GM19035 (cell line): Measurements from ENCODE around the gene SCAMP4.

Experiments used
- ATAC-seq: cut with Tn5 transposase; IDR thresholded peaks from one replicate; pipeline ENCODE4 v1.9.1; 2021; ENCODE audit not compliant: unreplicated experiment

SCAMP4 gene, protein sequence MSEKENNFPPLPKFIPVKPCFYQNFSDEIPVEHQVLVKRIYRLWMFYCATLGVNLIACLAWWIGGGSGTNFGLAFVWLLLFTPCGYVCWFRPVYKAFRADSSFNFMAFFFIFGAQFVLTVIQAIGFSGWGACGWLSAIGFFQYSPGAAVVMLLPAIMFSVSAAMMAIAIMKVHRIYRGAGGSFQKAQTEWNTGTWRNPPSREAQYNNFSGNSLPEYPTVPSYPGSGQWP

DNA sequence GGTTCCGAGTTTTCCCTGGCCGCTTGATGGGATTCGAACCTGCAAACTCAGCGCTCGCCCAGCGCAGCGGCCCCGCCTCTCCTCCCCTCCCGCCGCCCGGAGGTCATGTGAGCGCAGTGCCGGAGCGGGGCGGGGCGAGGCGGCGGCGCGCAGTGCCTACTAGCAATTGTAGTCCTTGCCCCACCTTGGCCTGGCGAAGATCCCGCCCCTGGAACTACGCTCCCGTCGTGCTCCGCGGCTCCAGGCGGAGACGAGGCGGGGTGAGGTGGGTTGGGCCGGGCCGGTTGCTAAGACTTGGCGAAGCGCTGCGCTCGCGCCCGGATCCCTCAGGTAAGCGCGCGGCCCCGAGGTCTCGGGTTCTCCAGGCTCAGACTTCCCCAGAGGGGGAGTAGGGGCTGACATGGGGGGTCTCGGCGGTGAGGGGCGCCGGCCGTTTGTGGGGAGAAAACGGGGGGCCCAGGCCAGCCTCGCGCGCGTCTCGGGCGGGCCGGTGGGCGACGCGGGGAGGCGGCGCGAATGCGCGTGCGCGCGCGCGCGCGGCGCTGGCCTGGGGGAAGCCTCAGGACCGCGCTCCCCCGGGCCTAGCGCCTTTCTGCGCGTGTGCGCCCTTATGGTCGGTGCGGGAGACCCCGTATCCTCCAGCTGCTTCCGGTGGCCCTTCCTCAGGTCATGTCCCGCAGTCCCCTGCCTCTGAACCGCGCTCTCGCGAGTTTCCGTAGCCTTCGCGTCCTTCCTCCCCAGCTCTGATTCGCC is at the start of gene SCAMP4, which contains the start of gene ADAT3:
TSS of gene SCAMP4 (plus strand) at position 290 of the 753 bp plus-strand sequence. CDS start 9,621 bp downstream, outside the sequence.
TSS of gene ADAT3 (plus strand) at position 290 of the 753 bp plus-strand sequence. CDS start 6,649 bp downstream, outside the sequence.
- ATAC-seq = peak; percentile 90

DNA sequence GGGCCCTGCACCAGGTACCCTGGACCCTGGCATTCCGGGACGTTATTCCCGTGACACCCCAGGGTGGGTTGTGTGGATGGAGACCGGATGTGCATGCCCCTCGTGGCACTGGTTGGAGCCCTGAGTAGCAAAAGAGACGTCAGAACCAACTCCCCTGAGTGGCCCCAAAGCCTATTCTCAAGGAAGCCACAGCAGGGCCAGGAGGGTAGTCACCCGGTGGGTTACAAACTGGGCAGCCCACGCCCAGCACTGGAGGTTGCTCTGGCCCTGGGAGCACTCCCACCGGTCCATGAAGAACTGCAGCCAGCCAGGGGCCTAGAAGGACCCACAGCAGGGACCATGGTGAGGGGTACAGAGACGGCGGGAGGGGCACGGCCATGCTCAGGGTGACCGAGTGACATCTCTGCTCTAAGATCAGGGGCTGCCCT is 49.4 kb upstream of the SCAMP4 start:
- ATAC-seq = peak; percentile 4

DNA sequence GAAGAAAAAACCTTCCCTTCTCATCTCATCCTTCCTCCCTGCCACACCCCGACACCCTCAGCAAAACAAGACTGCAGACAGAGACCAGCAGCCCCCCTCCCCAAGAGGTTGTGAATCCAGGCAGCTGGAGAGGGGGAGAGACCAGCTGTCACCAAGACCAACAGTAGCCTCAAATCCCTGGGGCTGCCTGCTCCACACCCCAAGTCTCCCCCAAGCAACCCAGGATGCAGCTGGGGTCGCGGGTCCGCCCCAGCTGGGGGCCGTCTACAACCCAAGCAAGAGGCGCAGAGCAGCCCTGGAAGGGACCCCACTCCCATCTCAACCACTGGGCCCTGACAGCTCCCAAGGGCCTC is 48.9 kb upstream of the SCAMP4 start:
- no peak for ATAC-seq

DNA sequence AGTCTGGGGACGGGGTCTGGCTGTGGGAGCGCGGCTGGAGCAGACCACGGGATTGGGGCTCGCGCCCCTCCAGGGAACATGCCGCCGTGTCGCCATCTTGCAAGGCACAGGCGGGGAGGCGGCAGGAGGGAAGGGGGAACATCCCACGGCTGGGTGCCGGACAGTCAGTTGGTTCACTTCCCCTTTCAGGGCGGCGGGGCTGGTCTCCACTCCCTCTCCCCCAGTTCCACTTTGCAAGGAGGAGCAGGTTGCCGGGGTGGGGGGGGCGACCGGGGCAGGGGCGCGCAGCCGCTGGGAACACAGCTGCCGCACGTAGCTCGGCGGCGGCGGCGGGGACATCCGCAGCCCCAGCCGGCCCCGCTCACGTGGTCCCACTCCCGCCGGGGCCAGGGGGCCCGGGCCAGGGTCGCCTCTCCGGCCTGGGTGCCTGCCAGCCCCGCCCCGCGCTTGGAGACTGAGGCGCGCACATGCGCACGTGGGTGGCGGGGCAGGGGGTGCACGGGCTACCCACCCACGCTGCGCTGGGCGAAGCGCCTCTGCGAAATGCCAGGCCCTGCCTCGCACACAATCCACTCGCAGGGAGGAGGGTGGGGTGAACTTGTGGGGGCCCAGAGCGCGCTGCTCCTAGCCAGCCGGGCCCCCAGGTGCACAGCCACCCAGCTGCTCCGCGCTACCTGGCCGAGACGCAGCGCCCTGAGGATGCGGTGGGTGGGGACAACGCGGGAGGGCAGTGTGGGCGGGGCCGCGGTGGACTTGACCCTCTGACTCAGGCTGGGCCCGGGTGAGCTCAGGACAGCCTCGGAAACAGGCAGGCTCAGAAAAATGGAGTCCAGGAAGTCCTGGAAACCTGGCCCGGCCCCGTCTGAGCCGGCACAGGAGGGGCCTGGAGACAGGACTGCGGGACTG is 48.2 kb upstream of the SCAMP4 start:
- no peak for ATAC-seq

DNA sequence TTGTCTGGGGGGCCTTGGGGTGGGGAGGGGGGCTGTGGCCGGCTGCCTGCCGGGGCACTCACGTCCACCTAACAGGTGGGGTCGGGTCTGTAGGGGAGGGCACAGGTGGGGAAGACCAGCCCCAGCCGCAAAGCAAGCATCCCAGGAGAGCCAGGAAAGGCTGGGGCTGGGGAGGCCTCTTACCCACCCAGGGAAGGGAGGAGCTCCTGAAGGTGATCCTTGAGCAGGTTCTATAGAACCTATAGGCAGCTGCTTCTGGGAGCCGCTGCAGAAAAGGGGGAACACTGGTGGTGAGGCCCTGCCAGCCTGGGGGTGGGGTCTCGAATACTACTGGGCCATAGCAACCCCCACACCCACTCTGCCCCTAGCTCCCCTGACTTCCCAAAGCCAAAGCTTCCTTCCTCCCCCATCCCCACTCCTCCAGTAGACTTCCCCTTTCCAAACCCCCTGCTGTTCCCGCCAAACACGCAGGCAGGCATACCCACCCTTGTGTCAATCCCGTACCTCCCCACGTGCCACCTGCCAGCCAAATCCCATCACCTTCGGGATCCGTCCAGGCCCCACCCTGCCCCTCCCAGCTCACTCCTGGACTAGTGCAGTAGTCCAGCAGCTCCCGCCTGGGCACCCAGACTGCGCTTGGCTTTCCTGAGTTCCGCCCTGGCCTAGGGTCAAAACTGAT is 47.4 kb upstream of the SCAMP4 start:
- ATAC-seq = no peak

DNA sequence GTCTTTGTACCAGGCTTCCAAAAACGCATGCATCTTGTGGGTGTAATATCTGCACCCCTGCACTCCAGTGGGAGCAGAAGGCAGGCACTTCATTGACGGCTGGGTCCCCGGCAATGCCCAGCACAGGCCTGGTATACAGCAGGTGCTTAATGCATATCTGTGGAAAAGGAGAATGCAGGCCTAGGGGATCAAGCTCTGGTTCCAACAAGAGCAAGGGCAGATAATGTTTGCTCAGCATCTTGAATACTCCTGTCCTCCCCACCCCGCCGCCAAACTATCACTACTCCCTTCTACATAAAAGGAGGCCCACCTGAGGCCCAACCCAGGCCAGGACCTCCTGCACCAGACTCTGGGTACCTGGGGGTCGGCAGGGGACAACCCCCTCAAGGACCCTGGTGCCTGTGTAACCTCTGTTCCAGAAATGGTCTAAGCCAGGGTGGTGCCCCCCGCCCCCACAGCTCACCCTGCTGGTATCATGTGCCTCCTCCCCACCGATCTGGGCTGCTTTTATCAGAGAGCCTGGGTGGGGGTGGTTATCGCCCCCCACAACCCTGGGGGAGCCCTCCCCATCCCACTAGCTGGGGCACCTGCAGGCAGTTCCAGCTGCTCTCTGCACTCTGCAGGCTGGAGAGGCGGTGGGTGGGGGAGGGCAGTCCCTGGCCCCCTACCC is 46.7 kb upstream of the SCAMP4 start:
- ATAC-seq = no peak

DNA sequence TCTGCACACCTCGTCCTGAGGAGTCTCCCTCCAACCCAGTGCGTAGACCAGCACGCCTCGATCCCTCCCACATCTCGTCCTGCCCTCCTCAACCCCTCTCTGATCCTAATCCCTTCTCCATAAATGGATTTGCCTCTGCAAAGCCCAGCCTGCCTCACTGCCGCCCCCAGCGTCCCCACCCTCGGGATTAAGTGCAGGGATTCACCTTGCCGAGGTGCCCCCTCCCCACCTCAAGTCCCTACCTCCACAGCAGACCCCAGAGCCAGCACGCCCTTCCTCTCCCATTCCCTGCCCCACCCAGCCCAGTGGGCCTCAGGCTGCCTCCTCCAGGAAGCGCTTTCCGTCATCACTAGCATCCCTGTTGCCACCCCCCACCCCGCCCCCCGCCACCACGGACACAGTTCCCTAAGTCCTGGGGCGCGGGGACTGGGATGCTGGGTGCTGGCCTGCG is 45.8 kb upstream of the SCAMP4 start:
- ATAC-seq = no peak

DNA sequence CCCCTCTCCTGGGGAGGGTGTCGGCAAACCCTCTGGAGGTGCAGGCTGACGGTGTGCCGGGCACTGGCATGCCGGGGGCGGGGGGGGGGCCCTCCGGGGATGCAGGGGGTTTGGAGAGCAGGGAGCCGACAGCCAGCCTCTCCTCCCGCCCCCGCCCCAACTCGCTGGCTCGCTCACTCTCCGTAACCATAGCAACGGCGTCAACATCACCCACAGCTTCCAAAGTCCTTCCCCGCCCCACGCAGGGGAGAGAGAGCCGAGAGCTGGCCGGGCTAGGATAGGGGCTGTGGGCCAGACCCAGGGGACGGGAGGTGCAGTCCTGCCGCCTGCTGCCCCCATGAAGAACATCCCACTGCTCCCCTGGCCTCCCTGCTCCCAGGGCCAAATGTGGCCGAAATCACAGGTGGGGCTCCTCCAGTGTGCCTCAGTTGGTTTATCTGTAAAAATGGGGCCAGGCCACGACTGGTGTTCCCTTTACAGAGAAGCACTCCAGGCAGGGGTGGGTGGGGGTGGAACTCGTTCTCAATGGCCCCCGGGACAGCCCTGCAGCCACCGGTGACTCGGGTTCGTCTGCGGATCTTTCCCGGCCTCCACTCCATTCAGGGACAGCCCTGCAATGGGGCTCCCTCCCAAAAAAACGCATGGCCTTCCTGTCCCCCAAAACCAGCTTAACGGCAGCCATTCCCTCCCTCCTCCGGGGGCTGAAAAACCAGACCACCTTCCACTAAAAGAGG is 45.0 kb upstream of the SCAMP4 start:
- ATAC-seq = no peak

DNA sequence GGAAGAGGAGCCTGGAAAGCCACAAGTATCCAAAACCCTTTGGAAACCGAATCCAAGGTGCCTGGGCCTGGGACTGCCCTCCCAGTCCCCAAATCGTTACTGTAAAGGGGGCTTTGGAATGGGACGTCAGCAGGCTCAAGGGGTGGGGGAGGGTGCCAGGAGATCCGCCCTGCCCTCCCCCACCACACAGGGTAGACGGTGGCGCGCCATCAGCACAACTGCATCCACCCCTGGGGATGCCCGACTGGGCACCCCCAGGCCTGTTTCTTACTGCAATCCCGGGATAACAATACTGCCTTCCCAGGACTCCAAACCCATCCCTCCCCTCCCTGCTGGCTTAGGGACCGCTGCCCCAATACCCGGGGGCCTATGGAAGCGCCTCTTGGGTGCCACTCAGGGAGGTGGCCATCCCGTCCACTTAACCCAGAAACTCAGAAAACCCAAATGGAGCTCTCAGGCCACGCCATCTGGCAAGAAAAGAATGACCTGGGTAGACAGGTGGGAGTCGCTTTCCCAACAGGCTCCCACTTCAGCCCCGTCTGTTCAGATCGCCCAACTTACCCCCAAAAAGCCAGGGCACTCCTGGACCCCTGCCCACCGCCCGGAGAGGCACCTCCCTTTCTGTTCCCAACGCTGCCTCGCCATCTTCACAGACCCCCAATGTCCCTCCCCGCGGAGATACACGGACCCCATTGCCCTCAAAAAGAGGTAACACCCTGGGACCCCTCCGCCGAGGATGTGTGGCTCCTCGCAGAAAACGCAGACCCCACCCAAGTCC is 44.2 kb upstream of the SCAMP4 start:
- no peak for ATAC-seq

DNA sequence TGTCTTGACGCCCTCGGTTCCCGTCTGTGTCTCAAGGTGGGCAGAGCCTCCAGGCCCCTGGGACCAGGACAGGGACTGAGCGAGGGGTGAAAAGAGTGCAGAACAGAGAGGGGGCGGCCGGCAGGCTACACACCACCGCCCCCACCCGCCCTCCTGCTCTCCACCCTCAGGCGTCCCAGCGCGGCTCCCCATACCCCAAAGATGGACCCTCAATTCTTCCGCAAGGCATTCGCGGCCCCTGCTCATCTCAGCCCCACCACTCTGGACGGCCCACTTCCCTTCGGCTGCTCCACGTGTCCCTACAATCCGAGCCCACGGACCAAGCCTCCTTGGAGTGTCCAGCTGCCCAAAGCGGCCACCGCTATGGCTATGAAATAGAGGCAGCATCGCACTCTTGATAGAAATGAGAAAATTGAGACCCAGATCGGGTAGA is 43.6 kb upstream of the SCAMP4 start:
- ATAC-seq = no peak

DNA sequence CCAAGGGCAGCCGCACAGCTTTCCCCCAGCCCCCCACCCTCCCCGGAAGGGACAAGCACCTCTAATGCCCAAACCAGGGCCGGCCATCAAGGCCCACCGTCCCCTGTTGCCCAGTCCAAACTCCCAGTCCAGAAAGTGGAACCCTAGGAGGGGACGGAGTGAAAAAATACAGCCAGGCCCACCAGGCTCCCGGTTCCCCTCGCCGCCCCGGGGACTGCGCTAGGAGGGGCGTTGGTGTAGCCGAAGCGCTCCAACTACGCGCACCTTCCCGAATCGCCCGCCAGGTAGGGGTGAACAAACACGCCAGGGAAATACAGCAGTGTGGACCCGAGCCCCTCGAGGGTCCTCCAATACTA is 43.2 kb upstream of the SCAMP4 start:
- no peak for ATAC-seq

DNA sequence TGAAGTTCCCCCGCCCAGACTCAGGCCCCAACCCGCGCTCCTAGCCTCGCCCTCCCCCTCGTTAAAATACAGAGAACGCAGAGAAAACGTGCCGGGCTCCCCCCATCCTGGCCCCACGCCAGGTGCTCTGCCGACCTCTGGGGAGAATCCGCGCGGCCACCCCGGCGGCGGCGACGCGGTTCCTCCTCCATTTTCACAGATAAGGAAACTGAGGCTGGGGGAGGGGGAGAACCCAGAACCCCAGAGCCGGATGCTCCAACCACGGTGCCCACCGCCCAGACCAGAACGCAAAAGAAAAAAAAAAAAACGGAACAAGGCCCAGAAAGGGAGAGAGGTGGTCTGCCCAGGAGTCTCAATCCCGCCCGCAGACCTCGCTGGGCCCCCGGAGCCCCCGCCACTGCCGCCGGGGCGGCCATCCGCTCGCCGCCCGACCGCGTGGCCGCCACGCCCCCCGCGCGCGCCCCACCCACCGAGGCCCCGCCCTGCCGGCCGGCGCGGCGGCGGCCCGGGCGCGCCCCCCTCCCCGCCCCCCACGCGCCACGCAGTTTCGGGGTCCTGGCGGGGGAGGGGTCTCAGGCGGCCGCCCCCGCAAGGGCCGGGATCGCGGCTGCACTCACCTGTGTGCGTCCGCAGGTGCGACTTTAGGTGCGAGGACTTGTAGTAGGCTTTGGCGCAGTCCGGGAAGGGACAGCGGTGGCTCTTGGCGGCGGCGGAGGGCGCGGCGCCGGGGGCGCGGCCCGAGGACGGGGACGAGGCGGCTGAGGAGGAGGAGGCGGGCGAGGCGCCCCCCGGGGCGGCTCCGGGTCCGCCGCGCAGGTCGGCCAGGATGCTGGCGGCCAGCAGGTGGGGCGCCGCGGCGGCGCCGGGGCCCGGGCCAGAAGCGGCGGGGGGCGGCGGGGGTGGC is 42.5 kb upstream of the SCAMP4 start:
- peak; percentile 14 for ATAC-seq

DNA sequence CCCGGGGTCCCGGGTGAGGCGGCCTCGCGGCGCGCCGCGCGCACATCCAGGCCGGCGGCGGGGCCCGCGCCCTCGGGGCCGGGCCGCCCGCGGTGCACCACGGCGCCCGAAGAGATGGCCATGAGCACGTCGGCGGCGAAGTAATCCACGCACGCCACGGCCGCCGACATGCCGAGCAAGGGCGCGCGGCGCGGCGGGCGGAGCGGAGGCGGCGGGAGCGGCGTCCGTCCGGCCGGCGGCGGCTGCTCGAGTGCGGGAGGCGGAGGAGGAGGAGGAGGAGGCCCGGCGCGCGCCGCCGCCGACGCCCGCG is 41.9 kb upstream of the SCAMP4 start, which contains the start of gene KLF16:
TSS of gene KLF16 (minus strand) at position 252 of the 310 bp plus-strand sequence. CDS start at position 170, 82 bp downstream.
- peak; percentile 3 for ATAC-seq

DNA sequence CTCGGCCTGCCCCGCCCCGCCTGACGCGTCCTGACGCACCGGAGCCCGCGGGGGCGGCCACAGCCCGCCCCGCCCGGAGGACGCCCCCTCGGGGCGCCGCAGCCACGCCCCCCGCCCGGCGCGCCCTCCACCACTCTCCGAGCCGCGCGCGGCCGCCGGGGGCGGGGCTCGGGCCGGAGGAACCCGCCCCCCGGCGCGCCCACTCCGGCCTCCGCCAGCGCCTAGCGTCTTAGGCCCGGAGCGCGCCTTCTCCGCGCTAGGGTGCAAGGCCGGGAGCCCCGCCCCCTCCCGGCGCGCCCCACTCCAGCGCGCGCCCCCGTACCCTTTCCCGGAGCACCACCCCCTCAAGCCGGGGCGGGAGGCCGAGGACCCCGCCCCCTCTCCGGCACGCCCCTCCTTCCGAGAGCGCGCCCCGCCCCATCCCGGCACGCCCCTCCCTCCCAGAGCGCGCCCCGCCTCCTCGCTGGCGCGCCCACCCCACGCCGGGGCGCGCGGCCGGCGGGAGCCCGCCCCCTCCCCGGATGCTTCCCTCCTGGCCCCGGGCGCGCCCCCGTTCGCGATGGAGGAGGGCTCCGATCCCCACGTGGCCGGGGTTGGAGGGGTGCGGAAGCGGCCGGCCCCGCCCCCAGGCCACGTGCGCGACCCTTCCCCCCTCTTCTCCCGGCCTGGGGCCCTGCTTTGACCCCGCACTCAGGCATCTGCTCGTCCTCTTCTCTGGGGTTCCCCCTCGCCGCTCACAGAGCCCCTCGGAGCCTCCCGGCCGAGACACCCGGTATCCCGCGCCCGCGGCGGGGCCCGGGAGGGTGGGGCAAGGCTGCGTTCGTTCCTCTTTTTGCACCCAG is 41.3 kb upstream of the SCAMP4 start:
- ATAC-seq = peak; percentile 54

DNA sequence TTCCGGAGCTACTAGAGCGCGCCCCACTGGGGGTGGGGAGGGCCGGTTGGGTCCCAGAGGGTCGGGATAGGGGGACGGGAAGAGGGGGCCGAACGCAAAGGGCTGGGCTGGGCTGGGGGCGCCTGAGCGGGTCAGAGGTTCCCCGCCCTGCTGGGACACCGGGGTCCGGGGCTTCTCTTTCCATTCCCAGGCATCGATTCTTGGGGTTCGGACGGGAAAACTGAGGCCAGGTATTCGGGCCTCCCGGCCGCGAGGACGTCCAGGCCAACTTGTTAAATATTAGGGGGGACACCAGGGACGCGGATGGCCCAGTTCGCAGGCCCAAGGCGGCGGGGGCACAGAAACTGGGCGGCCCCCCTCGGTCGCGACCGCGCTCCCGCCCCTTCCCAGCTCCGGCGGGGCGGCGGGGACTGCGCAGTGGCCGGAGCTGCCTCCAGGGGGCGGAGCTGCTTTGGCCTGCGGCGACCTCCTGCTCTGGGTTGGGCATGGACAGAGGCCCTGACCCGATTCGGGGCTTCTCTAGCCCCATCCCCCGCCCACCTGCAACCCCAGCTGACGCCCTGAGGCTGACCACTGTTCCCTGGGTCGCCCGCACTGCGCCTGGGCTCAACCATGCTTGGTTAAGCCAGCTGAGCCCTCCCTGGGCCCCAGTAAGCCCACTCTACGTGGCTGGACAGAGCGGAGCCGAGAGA is 40.6 kb upstream of the SCAMP4 start:
- ATAC-seq = no peak
